NK-92 treated with Interleukin-12 subunit alpha and Interleukin-12 subunit beta, amount 100 ng/mL, for 24 hours (cell line): Measurements from ENCODE around the gene STARD8.

Experiments used
- DNase-seq: peaks from one replicate; lab custom pipeline; 2025; lab: John Stamatoyannopoulos, UW

Gene STARD8

GRCh38 chrX:68693481-68694434, 46.3 kb downstream of the STARD8 start:
- no peak for DNase-seq

- peak; percentile 1 for DNase-seq
Observed at GRCh38 chrX:68694435-68695205, 47.2 kb downstream of the STARD8 start.

- peak; percentile 2 for DNase-seq
Observed at GRCh38 chrX:68695206-68695845, 47.9 kb downstream of the STARD8 start.

GRCh38 chrX:68696267-68696990, 49.0 kb downstream of the STARD8 start:
- DNase-seq, result no peak

- no peak for DNase-seq
Observed at GRCh38 chrX:68697036-68697435, 49.6 kb downstream of the STARD8 start.

GRCh38 chrX:68697465-68698125, 50.1 kb downstream of the STARD8 start:
- no peak for DNase-seq

- no peak for DNase-seq
Observed at GRCh38 chrX:68698942-68699341, 51.5 kb downstream of the STARD8 start.

- no peak for DNase-seq
Observed at GRCh38 chrX:68699960-68700746, 52.7 kb downstream of the STARD8 start.

- DNase-seq, result no peak
Observed at GRCh38 chrX:68703369-68703768, 55.9 kb downstream of the STARD8 start.

GRCh38 chrX:68703846-68704245, 56.4 kb downstream of the STARD8 start:
- DNase-seq, result no peak

GRCh38 chrX:68705986-68706385, 58.5 kb downstream of the STARD8 start:
- DNase-seq, result no peak

GRCh38 chrX:68708503-68709290, 61.2 kb downstream of the STARD8 start:
- no peak for DNase-seq

GRCh38 chrX:68710870-68711576, 63.6 kb downstream of the STARD8 start:
- peak; percentile 2 for DNase-seq

GRCh38 chrX:68711845-68712244, 64.4 kb downstream of the STARD8 start:
- no peak for DNase-seq

- DNase-seq, result no peak
Observed at GRCh38 chrX:68714856-68715255, 67.4 kb downstream of the STARD8 start.

GRCh38 chrX:68717196-68717595, 69.7 kb downstream of the STARD8 start:
- DNase-seq, result no peak

- no peak for DNase-seq
Observed at GRCh38 chrX:68717663-68718442, 70.4 kb downstream of the STARD8 start.

GRCh38 chrX:68718443-68718820, 71.0 kb downstream of the STARD8 start:
- no peak for DNase-seq
